ENCODE data around the gene BTRC.

- TF ChIP-seq CTCF (conservative IDR thresholded peaks at IDR 0.05; ENCODE audit: low read depth, low read length), result no peak
- TF ChIP-seq EZH2 (IDR thresholded peaks at IDR 0.05; ENCODE audit: low read length, unreplicated experiment), result no peak
Observed at GRCh38 chr10:101569323-101569621, 215.3 kb downstream of the BTRC start.

All from PC-3 (cell line).